C1 segment of cervical spinal cord (tissue), 14 donors: ENCODE data around the gene ALKBH1.

Experiments
- DNase-seq, 14 donors: peaks; one replicate each; lab custom pipeline; 2025; lab: John Stamatoyannopoulos, UW

The ALKBH1 gene

DNA sequence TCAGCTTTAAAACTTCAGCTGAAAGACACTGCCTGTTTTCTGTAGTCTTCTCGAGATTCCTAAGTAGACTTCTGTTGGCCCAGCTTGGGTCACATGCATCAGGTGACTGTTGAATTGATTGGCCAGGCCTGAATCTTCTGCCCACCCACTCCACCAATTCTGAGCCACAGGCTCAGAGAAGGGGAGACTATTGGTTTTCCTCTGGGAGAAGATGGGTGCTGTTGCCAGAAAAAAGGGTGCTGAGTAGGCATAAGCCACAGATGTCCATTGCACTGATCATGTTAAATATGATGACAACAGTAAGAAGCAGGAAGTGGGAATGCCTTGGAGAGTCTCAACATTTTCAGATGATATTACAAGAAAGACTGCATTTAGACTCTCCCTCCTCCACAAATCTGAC lies 84.6 kb downstream of the ALKBH1 start:
- DNase-seq, result no peak
